GM12874 (cell line): ENCODE results near the gene CD1C.

ENCODE experiments used
- CTCF ChIP-seq: IDR thresholded peaks from 2 replicates; pipeline ENCODE4 v1.5.1; 2011; ENCODE audit warnings: low read depth, mild to moderate bottlenecking, control low read depth, low read length, moderate library complexity; ENCODE audit not compliant: insufficient read depth

CD1C gene

GRCh38 chr1:158289811-158290210 lies at the start of gene CD1C:
Gene CD1C (plus strand): TSS chr1:158289923. CDS start chr1:158290065, 142 bp downstream.
- TF ChIP-seq CTCF = no peak

DNA sequence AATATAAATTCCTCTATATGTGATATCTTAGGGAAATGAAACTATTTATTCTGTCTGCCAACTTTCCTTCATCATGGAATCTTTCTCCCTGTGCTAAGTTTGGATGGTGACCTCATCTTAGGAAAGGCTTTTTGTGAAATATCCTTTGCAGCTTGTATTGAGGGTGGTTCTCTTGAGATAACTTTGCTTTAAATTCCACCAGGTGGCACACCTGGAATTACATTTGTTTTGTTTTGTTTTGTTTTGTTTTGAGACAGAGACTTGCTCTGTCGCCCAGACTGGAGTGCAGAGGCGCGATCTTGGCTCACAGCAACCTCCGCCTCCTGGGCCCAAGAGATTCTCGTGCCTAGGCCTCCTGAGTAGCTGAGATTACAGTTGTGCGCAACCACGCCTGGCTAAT lies 43.1 kb upstream of the CD1C start:
- no peak for TF ChIP-seq CTCF

DNA sequence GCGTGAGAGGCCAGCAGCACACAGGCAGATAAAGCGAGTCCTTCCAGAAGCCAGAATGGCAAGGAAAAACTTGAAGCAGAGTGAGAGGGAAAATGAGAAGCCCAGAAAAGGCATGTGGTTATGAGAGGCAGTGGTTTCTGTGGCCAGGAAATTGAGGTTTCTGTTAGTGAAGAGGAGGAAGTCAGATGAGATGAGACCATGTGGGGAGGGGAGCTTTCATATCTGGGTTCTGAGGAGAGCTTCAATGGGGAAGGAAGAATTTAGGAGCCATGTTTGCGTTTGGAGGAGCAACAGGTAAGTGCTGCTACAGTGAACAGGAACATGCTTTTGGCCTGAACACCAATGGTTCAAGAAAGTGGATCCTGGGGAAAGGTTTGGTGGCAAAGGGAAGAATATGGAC lies 41.6 kb upstream of the CD1C start:
- TF ChIP-seq CTCF = no peak

- TF ChIP-seq CTCF = no peak
Observed at GRCh38 chr1:158248771-158249170, 41.0 kb upstream of the CD1C start.

- TF ChIP-seq CTCF = no peak
Observed at GRCh38 chr1:158249646-158250045, 40.1 kb upstream of the CD1C start.

DNA sequence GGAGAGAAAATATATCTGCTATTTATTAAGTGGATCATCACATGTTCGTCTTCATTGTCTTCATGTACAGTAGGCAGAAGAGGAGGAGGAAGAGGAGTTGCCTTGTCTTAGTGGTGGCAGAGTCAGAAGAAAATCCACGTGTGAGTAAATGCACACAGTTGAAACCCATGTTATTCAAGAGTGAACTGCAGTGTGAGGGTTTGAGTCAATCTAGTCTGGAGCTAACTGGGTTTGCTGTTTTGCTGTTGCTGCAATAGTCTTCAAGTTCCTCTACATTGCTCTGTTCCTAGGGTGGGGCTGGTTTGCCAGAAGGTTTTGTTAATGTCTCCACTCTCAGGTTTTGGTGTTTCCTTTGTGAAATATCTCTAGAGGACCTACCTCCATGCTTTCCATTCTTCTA lies 38.6 kb upstream of the CD1C start:
- no peak for TF ChIP-seq CTCF

GRCh38 chr1:158255656-158256055 lies 34.1 kb upstream of the CD1C start:
- TF ChIP-seq CTCF = no peak

DNA sequence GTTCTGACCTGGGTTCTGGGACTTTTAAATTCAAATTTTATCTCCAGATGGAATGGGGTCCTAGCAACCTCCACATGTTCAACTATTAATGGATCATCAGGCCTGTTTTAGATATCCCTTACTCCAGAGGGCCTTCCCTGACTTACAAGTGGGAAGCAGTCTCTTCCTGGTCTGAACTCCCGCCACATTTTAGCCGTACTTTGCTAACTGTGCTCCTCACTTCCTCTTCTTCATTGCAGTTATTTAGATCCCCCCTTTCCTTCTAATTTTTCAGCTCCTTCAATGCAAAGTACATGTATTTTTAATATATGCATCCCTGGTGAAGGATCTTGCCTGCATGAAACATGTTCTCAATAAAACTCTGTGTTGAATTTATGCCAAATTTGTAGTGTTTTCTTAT lies 31.8 kb upstream of the CD1C start:
- TF ChIP-seq CTCF = no peak
